Mesendoderm (in vitro differentiated cells): ENCODE results near the gene VPS26B.

Experiments
- DNase-seq: peaks from one replicate; pipeline ENCODE4 v3.0.0; 2013
- H2AK5ac ChIP-seq: 2 replicates; pipeline ENCODE4 v1.6.1; 2013; ENCODE audit warnings: low read length, inconsistent platforms
- H2BK120ac ChIP-seq: 2 replicates; pipeline ENCODE4 v1.6.1; 2013; ENCODE audit warnings: low read depth, mild to moderate bottlenecking, low read length, moderate library complexity, mixed read lengths
- H2BK15ac ChIP-seq: replicated peaks from 2 replicates; pipeline ENCODE4 v1.6.1; 2013; ENCODE audit warnings: low read depth, mild to moderate bottlenecking, moderate library complexity
- H2BK5ac ChIP-seq: 2 replicates; pipeline ENCODE4 v1.6.1; 2013; ENCODE audit warnings: low read length, inconsistent platforms
- H3K18ac ChIP-seq: 2 replicates; pipeline ENCODE4 v1.6.1; 2013; ENCODE audit warnings: mild to moderate bottlenecking, low read length, mixed read lengths
- H3K23ac ChIP-seq: one replicate; pipeline ENCODE4 v1.6.1; 2013; ENCODE audit warnings: low read length
- H3K27ac ChIP-seq: 2 replicates; pipeline ENCODE4 v1.5.1; 2013; ENCODE audit warnings: low read depth, mild to moderate bottlenecking, inconsistent platforms, low read length, moderate library complexity
- H3K27me3 ChIP-seq: 2 replicates; pipeline ENCODE4 v1.6.1; 2013; ENCODE audit warnings: low read length, control low read depth, mild to moderate bottlenecking, inconsistent platforms; ENCODE audit not compliant: insufficient read depth, poor library complexity
- H3K36me3 ChIP-seq: 2 replicates; pipeline ENCODE4 v1.6.1; 2013; ENCODE audit warnings: low read length, inconsistent platforms; ENCODE audit not compliant: control insufficient read depth, insufficient read depth
- H3K4ac ChIP-seq: one replicate; pipeline ENCODE4 v1.6.1; 2013; ENCODE audit warnings: low read depth, mild to moderate bottlenecking, low read length, moderate library complexity
- H3K4me1 ChIP-seq: 2 replicates; pipeline ENCODE4 v1.6.1; 2013; ENCODE audit warnings: low read depth, low read length, inconsistent platforms; ENCODE audit not compliant: control insufficient read depth
- H3K4me2 ChIP-seq: 2 replicates; pipeline ENCODE4 v1.6.1; 2013; ENCODE audit warnings: low read length
- H3K4me3 ChIP-seq: 2 replicates; pipeline ENCODE4 v1.5.1; 2013; ENCODE audit warnings: mild to moderate bottlenecking, low read length
- H3K56ac ChIP-seq: one replicate; pipeline ENCODE4 v1.6.1; 2013; ENCODE audit warnings: low read length
- H3K79me1 ChIP-seq: 2 replicates; pipeline ENCODE4 v1.6.1; 2013; ENCODE audit warnings: low read length, inconsistent platforms
- H3K79me2 ChIP-seq: 2 replicates; pipeline ENCODE4 v1.6.1; 2013; ENCODE audit warnings: mild to moderate bottlenecking, low read length; ENCODE audit not compliant: control insufficient read depth, insufficient read depth
- H3K9ac ChIP-seq: 2 replicates; pipeline ENCODE4 v1.6.1; 2013; ENCODE audit warnings: low read length, inconsistent platforms
- H4K5ac ChIP-seq: one replicate; pipeline ENCODE4 v1.6.1; 2013; ENCODE audit warnings: low read length
- H4K8ac ChIP-seq: one replicate; pipeline ENCODE4 v1.6.1; 2013; ENCODE audit warnings: low read depth, mild to moderate bottlenecking, control low read depth, low read length, moderate library complexity
- WGBS: extraction: QIAGEN DNeasy Blood & Tissue Kit; methylation state at CpG from one replicate; pipeline ENCODE4 v1.1.7; 2013; ENCODE audit warnings: low lambda C conversion rate, missing lambda C conversion rate; ENCODE audit not compliant: insufficient coverage; ENCODE audit errors: extremely low coverage; 5-methylcytosine and 5-hydroxymethylcytosine counted together

The VPS26B gene

DNA sequence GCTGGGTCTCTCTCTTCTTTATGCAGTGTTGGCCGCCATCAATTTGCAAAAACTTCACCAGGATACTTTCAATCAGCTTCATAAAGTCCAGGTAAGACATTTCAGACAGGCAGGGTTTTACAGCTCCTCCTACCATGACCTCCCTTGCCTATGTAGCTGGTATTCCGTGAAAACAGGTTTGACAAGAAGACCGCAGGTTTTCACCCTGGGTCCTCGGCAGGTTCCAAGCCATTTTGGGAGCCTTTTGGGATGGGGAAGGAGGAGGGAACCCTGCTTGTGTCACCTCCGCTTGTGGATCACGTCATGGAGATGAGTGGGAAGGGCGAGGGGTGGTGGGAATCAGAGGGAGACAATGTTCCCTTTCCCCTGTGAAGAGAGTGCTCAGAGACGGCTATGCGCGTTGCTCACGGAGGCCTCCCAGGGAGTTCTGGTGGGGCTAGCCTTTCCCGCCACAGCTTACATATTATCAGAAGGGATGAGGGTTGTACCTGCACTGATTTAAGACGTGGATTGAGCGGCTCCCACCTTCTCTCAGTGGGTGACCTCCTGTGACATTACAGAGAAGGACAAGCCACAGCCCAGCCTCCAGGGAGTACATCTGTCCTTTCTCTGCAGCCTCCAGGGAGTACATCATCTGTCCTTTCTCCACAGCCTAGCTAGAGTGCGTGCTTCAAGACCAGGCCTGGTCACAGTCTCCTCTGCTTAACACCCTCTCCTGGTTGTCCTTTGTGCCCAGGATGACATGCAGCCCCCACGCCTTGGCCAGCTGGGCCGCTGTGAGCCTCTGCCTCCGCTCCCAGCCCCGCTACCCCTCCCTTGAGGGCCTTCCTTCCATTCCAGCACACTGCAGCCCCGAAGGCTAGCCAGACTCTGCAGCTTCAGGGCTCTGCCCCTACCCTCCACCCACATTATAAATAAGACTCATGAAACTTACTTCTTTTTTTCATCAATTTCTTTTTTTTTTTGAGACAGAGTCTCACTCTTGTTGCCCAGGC, 68.9 kb downstream of the VPS26B start:
- H2BK120ac ChIP-seq: no peak overlapping the region
- H3K4me1 ChIP-seq: peaks cover 3% of the 10 kb centered on the region
- no peaks in the 10 kb centered on the region for H3K36me3 ChIP-seq
- H3K4me3 ChIP-seq: no peak overlapping the region
- H3K4ac ChIP-seq: no peak overlapping the region
- H3K79me2 ChIP-seq: no peaks in the 10 kb centered on the region
- H3K27me3 ChIP-seq: no peaks in the 10 kb centered on the region
- no peak overlapping the region for H2AK5ac ChIP-seq
- no peak overlapping the region for H4K5ac ChIP-seq
- H3K4me2 ChIP-seq: no peak overlapping the region
- H2BK15ac ChIP-seq: no peak overlapping the region
- no peak overlapping the region for H4K8ac ChIP-seq
- no peak overlapping the region for H3K9ac ChIP-seq
- H3K79me1 ChIP-seq: no peaks in the 10 kb centered on the region
- DNase-seq: no peak
- no peak overlapping the region for H3K27ac ChIP-seq
- no peak overlapping the region for H3K23ac ChIP-seq
- no peak overlapping the region for H3K18ac ChIP-seq
- H2BK5ac ChIP-seq: no peak overlapping the region
- H3K56ac ChIP-seq: no peak overlapping the region
- no CpG with 5 or more reads among the region's 20 CpGs for WGBS

DNA sequence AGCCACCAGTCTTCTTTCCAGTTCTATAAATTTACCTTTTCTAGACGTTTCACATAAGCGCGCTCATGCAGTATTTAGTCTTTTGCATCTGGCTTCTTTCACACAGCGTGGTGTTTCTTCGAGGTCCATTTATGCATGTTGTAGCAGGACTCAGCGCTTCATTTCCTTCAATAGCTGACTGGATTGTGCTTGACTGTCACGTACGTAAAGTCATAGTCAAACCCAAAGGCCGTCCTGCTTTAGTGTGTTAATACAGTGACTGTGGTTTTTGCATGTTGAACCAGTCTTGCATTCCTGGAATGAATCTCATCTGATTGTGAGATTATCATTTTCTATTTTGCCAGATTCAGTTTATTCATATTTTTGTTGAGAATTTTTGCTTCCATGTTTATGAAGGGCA, 70.2 kb downstream of the VPS26B start:
- Histone ChIP-seq H2BK120ac (no peak overlapping the region), H2AK5ac (no peak overlapping the region), H3K27me3 (no peaks in the 10 kb centered on the region), H3K4me1 (no peaks in the 10 kb centered on the region), H3K23ac (no peak overlapping the region), H3K4ac (no peak overlapping the region), H3K56ac (no peak overlapping the region), H3K79me2 (no peaks in the 10 kb centered on the region), H2BK5ac (no peak overlapping the region), H3K4me2 (no peak overlapping the region), H3K36me3 (no peaks in the 10 kb centered on the region), H3K79me1 (no peaks in the 10 kb centered on the region), H4K5ac (no peak overlapping the region), H4K8ac (no peak overlapping the region), H3K18ac (no peak overlapping the region), H3K27ac (no peak overlapping the region), H3K9ac (no peak overlapping the region), H3K4me3 (no peak overlapping the region), H2BK15ac (no peak overlapping the region)
- DNase-seq: no peak
- WGBS: no CpG with 5 or more reads among the region's 9 CpGs
